ENCODE data around the gene GDAP1L1.

Gene GDAP1L1

DNA sequence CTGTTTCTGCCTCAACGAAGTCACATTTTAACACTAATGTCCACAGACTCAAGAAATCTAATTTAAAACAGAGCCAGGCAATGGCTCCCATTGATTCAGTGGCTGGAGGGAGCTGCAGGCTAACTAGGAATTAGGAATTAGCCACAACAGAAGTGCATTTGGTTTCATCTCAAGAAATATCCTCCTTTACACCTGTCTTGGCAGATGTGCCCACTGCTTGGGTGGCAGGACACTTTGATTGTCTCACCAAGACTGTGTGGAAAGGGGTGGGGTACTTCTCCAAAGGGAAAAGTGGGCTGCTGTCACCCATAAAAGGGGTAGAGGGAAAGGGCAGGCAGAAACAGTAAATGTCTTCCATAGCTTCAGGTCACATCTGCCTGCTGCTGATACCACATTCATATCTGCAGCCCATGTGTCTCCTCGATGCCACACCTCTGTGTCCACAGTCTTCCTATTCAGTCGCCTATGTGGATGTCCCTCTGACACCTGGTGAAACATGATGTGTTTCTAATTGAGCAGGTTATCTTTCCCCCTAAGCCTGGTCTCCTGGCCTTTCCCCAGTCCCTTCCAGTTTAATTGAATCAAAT is 25.6 kb upstream of the GDAP1L1 start:
- TF ChIP-seq, protein P1, sequence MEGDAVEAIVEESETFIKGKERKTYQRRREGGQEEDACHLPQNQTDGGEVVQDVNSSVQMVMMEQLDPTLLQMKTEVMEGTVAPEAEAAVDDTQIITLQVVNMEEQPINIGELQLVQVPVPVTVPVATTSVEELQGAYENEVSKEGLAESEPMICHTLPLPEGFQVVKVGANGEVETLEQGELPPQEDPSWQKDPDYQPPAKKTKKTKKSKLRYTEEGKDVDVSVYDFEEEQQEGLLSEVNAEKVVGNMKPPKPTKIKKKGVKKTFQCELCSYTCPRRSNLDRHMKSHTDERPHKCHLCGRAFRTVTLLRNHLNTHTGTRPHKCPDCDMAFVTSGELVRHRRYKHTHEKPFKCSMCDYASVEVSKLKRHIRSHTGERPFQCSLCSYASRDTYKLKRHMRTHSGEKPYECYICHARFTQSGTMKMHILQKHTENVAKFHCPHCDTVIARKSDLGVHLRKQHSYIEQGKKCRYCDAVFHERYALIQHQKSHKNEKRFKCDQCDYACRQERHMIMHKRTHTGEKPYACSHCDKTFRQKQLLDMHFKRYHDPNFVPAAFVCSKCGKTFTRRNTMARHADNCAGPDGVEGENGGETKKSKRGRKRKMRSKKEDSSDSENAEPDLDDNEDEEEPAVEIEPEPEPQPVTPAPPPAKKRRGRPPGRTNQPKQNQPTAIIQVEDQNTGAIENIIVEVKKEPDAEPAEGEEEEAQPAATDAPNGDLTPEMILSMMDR (conservative IDR thresholded peaks at IDR 0.05) = no peak
- TF ChIP-seq ZFX (IDR thresholded peaks at IDR 0.05) = no peak
- H3K27ac ChIP-seq = no peak overlapping the region

DNA sequence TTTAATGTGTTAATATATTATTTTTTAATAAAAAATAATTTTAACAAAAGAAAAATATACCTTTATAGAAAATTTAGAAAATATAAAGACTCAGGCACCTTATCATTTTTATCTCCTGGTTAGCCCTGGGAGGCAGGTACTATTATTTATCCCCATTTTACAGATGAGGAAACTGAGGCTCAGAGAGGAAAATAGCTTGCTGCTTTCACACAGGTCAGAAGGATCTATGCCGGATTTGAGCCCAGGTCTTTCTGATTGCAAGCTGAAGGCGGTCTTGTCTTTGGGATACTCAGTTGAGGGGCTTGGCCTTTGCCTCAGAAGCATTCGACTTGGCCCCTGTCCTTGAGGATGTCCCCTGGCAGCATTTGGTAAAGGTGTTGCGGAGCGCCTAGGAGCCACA is 25.1 kb upstream of the GDAP1L1 start:
- no peak overlapping the region for H3K27ac ChIP-seq
- TF ChIP-seq, protein P1 (conservative IDR thresholded peaks at IDR 0.05) = no peak

DNA sequence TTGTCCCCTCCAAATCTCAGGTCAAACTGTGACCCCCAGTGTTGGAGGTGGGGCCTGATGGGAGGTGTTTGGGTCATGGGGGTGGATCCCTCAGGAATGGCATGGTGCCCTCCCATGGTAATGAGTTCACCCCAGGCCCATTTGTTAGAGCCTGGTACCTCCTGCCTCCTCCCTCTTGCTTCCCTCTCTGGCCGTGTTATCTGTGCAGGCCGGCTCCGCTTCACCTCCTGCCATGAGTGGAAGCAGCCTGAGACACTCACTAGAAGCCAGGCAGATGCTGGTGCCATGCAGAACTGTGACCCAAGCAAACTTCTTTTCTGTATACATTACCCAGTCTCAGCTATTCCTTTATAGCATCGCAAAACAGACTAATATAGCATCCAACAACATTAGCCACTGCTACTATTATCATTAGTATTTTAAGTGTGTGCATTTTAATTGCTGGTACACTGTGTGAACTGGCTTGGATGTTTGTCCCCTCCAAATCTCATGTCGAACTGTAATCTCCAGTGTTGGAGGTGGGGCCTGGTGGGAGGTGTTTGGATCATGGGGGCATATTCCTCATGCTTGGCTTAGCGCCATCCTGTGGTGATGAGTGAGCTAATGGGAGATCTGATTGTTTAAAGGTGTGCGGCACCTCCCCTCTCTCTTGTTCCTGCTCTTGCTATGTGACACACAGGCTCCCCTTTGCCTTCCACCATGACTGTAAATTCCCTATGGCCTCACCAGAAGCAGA is 24.3 kb upstream of the GDAP1L1 start:
- TF ChIP-seq, protein P1 (conservative IDR thresholded peaks at IDR 0.05) = no peak
- no peak for TF ChIP-seq ZFX (IDR thresholded peaks at IDR 0.05)
- H3K27ac ChIP-seq = no peak overlapping the region

DNA sequence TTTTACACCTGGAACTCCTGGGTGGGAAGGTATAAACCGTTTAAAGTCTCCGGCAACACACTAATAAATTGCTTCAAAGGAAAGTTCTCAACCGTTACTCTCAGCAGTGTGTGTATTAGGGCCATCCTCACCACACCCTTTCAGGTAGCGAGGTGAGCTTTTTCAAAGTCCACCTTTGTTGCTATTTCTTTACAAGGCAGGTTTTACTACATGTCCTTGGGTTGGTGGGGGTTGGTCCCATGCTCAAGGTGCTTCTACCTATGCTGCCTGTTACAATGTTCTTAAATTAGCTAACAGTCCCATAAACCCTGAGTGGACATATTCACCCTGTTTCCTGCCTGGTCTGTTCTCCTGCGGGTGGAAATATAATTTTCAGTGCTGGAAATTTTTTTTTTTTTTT is 23.4 kb upstream of the GDAP1L1 start:
- TF ChIP-seq, protein P1 (conservative IDR thresholded peaks at IDR 0.05) = no peak
- TF ChIP-seq ZFX (IDR thresholded peaks at IDR 0.05) = no peak
- no peak overlapping the region for H3K27ac ChIP-seq

DNA sequence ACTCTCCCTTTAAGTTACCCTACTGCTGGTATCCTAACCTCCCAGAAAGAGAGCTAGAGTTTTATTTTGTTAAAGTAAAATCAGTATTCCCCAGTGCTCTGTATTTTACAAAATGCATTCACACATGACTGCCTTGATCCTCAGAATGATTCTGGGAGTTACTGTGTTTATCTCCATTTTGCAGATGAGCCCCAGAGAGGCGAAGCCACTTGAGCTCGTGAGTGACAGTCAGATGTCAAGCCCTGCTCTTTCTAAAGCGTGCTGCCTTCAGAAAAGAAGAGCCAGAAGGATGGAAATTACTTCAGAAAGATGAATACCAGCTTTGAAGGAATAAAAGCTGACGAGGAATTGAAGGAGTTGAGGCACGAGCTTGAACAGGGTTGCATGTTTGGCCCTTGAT is 22.5 kb upstream of the GDAP1L1 start:
- TF ChIP-seq, protein P1 (conservative IDR thresholded peaks at IDR 0.05) = no peak
- TF ChIP-seq ZFX (IDR thresholded peaks at IDR 0.05) = no peak

DNA sequence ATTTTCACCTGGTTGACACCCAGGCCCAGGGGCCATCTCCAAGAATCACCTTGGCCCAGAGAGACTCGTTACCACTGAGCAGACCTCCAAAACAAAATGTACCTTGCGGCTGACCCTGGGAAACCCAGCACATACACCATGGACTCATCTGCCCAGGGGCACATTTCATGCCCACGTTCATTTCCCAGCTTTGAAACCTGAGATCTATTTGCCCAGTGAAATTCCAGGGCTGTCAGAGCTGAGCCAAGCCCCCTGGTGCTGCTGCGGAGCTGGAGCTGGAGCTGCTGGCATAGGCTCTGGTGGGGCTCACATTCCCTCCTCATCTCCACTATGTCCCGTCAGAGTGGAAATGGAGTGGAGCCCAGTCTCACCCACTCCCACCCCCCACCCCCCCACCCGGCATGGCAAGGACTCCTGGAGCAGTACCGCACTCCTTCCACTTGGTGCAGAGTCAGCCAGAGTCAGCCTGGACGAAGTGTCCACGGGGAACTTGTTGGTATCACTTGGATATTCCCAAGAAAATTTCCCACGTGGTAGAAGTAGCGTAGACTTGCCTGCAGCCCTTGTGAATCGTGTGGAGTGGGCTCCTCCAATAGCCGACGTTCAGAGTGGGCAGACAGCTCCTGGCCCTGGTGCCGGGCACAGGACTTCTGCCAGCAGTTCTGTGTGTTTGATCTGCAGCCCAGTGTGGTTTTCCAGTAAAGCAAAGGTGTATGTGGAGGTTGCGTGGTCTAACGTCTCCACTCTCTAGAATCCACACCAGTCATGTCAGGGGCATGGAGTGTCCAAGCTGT is 18.4 kb upstream of the GDAP1L1 start:
- H3K27ac ChIP-seq = no peak overlapping the region
- no peak for TF ChIP-seq ZFX (IDR thresholded peaks at IDR 0.05)
- TF ChIP-seq, protein P1 (conservative IDR thresholded peaks at IDR 0.05) = no peak

More for the DNA sequence above, 22.5 kb upstream of the GDAP1L1 start:
- H3K27ac ChIP-seq = no peak overlapping the region

DNA sequence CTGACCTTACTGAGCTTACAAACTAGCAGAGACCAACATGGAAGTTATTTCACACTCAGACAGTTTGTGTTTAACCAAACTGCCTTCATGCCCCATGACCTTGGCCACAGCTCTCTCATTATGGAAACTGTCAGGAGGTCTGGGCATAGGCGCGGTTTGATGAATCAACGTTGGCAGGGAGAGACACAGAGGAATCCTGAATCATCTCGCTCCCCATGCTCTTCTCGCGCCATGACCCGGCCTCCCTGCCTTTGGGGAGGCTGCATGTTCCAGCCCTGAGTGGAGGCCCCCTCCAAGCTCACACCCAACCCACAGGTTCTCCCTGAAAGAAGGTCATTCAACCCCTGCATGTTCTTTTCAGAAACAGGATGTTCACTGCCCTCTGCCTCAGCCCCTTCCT is 15.9 kb upstream of the GDAP1L1 start:
- TF ChIP-seq ZFX (IDR thresholded peaks at IDR 0.05) = no peak
- TF ChIP-seq, protein P1 (conservative IDR thresholded peaks at IDR 0.05) = no peak
- H3K27ac ChIP-seq = no peak overlapping the region
